ENCODE measurements around the gene DBH. TPM values are rescaled to one million over a fixed set of nuclear protein-coding genes. Genes with fewer than 3 reads are reported as not detected.

Gene DBH
- total and polyA plus RNA-seq, 10 of the 15 experiments (the other 5 are each of a cell fraction or from before 2014, with no cell fraction given) = not detected

DNA sequence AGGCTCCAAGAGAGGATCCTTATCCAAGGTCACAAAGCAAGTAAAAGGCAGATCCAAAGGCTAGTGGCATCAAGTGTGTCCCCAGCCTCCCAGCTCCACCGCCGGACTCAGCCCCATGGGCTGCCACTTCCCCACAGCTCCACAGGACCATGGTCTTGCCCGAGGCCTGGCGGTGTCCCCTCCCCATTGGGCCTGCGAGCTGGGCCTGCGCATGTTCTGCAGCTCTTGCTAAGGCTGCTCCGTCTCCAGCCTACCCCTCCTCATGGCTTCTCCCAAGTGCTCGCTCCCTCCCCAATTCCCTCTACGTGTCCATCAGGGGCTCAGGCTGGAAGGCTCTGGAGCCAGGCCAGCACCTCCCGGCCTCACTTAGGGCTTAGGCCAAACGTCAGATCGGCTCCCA, 29.4 kb downstream of the DBH start:
- no peak overlapping the region for H3K9ac ChIP-seq (ENCODE audit: control insufficient read depth, insufficient read depth, low read length)
- H3K9me3 ChIP-seq (replicated peaks; ENCODE audit: control insufficient read depth, insufficient read depth, low read length) = no peaks in the 10 kb centered on the region
- H3K36me3 ChIP-seq (ENCODE audit: control insufficient read depth in 2 of 2, insufficient read depth in 2 of 2, low read length in 1 of 2) = no peaks in the 10 kb centered on the region
- ChIA-PET SMC1A (ENCODE audit: uncharacterized antibody, unreplicated experiment) (no interaction called here), CTCF (no interaction called here), RAD21 (ENCODE audit: unreplicated experiment) (no interaction called here), POLR2A (no interaction called here)
- in situ Hi-C loops (cut with MboI) (no loop called here), intact Hi-C loops (cut with micrococcal nuclease; ENCODE audit: unreplicated experiment) (no loop called here)
- no peaks in the 10 kb centered on the region for H3K79me2 ChIP-seq (ENCODE audit: control insufficient read depth, insufficient read depth, low read length)
- H3K4me3 ChIP-seq = no peak overlapping the region
- WGBS (ENCODE audit: insufficient coverage, insufficient replicate concordance, low lambda C conversion rate, missing lambda C conversion rate) = 28% methylated on average over 12 of the region's 12 CpGs
- ATAC-seq (no peak), DNase-seq (ENCODE audit: low read depth, low spot score) (no peak), FAIRE-seq (no peak)
- H3K27ac ChIP-seq (ENCODE audit: control insufficient read depth, insufficient read depth) = no peak overlapping the region
- H3K4me1 ChIP-seq (ENCODE audit: control insufficient read depth, insufficient read depth, low read length) = no peaks in the 10 kb centered on the region
- no TSS peak for BruUV-seq (replicated peaks)
- no peak overlapping the region for H3K4me2 ChIP-seq (ENCODE audit: control insufficient read depth, insufficient read depth)
- H3K27me3 ChIP-seq (replicated peaks in 1 of 2; ENCODE audit: control insufficient read depth in 2 of 2, insufficient read depth in 2 of 2, low read length in 1 of 2) = no peaks in the 10 kb centered on the region; a peak in 1 of 4 replicates
- H2AFZ ChIP-seq (ENCODE audit: control insufficient read depth, low read depth, low read length) = no peak overlapping the region
- TF ChIP-seq HDGF (IDR thresholded peaks at IDR 0.05) = no peak
- no peak for TF ChIP-seq HDAC6 (IDR thresholded peaks at IDR 0.05; ENCODE audit: unreplicated experiment)
- no peak for TF ChIP-seq CEBPB (IDR thresholded peaks at IDR 0.05; ENCODE audit: borderline replicate concordance in 1 of 2, low read depth in 2 of 2, low read length in 2 of 2)
- no peak for TF ChIP-seq POLR2A (IDR thresholded peaks at IDR 0.05; ENCODE audit: low read depth, low read length)
- no peak for TF ChIP-seq SUPT20H (IDR thresholded peaks at IDR 0.05; ENCODE audit: borderline replicate concordance, control insufficient read depth, low read depth, low read length)
- no peak for TF ChIP-seq FOXK2 (IDR thresholded peaks at IDR 0.05)
- TF ChIP-seq ETV6 (conservative IDR thresholded peaks at IDR 0.05 in 1 of 2, IDR thresholded peaks at IDR 0.05 in 1 of 2; ENCODE audit: borderline replicate concordance in 1 of 2, low read depth in 1 of 2) = no peak
- no peak for TF ChIP-seq RAD21 (IDR thresholded peaks at IDR 0.05; ENCODE audit: insufficient read depth, low read depth, low read length)
- H4K20me1 ChIP-seq (ENCODE audit: control insufficient read depth, insufficient read depth) = no peaks in the 10 kb centered on the region

- H3K27me3 ChIP-seq (replicated peaks in 1 of 2; ENCODE audit: control insufficient read depth in 2 of 2, insufficient read depth in 2 of 2, low read length in 1 of 2) = no peaks in the 10 kb centered on the region; a peak in 1 of 4 replicates
- 54% methylated on average over 8 of the region's 9 CpGs for WGBS (ENCODE audit: insufficient coverage, insufficient replicate concordance, low lambda C conversion rate, missing lambda C conversion rate)
- no peak overlapping the region for H3K4me2 ChIP-seq (ENCODE audit: control insufficient read depth, insufficient read depth)
- SMC1A ChIA-PET (ENCODE audit: uncharacterized antibody, unreplicated experiment) = no interaction called here
- H3K9ac ChIP-seq (ENCODE audit: control insufficient read depth, insufficient read depth, low read length) = no peak overlapping the region
- in situ Hi-C loops (cut with MboI) = no loop called here
- H3K4me1 ChIP-seq (ENCODE audit: control insufficient read depth, insufficient read depth, low read length) = no peaks in the 10 kb centered on the region
- no peak for DNase-seq (ENCODE audit: low read depth, low spot score)
- POLR2A ChIA-PET = no interaction called here
- H2AFZ ChIP-seq (ENCODE audit: control insufficient read depth, low read depth, low read length) = no peak overlapping the region
- H4K20me1 ChIP-seq (ENCODE audit: control insufficient read depth, insufficient read depth) = no peaks in the 10 kb centered on the region
- CTCF ChIA-PET = no interaction called here
- no peak for FAIRE-seq
- TF ChIP-seq ZNF622 (IDR thresholded peaks at IDR 0.05) = no peak
- intact Hi-C loops (cut with micrococcal nuclease; ENCODE audit: unreplicated experiment) = no loop called here
- no peak for ATAC-seq
- H3K9me3 ChIP-seq (replicated peaks; ENCODE audit: control insufficient read depth, insufficient read depth, low read length) = no peaks in the 10 kb centered on the region
- H3K4me3 ChIP-seq = no peak overlapping the region
- RAD21 ChIA-PET (ENCODE audit: unreplicated experiment) = no interaction called here
- H3K27ac ChIP-seq (ENCODE audit: control insufficient read depth, insufficient read depth) = no peak overlapping the region
- H3K79me2 ChIP-seq (ENCODE audit: control insufficient read depth, insufficient read depth, low read length) = no peaks in the 10 kb centered on the region
- BruUV-seq (replicated peaks) = no TSS peak
- no peaks in the 10 kb centered on the region for H3K36me3 ChIP-seq (ENCODE audit: control insufficient read depth in 2 of 2, insufficient read depth in 2 of 2, low read length in 1 of 2)
Observed at GRCh38 chr9:133666387-133666786, 30.2 kb downstream of the DBH start.
